HUDEP-2 (cell line): Measurements from ENCODE around the gene PMM2.
"Not testable (repeated sequence)": the region's sequence is repeated elsewhere in the genome, so short reads cannot be mapped to it uniquely, and the experiment has no call there.

Experiments used
- DNase-seq, 76 experiments: peaks; one replicate each; lab custom pipeline; 2025; ENCODE audit not compliant: unreplicated experiment in 76 of 76; lab: John Stamatoyannopoulos, UW

PMM2 gene

GRCh38 chr16:8816967-8817655 lies 19.5 kb downstream of the PMM2 start:
- no peak for DNase-seq

DNA sequence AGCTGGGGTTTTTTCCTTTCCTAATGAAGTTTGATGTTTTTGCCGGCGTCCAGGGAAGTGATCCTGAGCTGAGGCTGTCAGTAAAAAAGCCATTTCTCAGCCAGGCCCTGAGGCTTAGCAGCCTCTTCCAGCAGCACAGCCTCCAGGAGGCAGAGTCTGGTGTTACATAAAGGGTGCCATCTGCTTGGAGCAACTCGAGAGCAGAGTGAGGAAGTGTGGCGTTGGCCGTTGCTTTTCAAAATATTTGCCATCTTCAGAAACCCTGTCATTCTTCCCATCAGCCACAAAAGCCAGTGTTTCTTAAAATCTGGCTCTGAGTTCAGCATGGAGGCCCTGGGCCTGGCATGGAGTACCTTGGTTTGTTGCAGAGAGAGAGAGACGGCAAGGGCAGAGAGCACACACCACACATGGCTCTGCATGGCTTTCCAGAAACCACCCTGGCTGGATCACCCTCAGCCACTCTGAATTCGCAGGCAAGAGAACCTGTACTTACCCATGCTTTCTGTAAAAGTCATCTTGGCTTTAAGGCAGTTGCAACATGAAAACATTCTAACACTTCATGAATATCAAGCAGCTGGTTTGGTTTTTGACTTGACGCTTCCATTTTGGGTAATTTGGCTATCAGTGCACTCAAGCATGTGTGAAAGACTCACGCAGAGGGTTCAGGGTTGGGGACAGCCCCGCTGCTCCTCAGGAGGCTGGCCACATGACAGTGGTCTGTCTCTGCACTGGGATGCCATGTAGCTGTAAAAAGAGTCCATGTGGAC lies 21.0 kb downstream of the PMM2 start:
- DNase-seq = no peak

DNA sequence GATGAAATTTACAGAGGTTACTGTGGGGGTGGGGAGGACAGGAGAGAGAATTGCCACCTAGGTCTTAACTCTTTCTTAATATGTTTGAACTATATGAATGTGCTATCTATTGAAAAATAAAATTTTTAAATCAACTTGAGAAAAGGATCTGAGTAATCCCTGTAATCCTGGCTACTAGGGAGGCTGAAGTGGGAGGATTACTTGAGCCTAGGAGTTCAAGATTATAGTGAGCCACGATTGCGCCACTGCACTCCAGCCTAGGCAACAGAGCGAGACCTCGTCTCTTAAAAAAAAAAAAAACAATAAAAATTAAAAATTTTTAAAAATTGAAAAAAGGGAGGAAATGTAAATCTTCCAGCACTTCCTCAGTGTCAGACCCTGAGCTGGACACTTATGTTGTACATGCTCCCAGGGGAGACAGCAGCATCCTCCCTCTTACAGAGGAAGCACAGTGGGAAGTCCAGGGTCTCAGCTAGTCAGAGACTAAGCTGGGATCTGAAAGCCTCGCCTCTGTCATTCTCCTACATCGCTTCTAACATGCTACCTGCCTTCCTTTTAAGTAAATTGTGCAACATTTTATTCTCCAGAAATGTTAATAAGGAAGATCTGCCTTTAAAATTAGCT lies 21.9 kb downstream of the PMM2 start:
- DNase-seq = no peak

DNA sequence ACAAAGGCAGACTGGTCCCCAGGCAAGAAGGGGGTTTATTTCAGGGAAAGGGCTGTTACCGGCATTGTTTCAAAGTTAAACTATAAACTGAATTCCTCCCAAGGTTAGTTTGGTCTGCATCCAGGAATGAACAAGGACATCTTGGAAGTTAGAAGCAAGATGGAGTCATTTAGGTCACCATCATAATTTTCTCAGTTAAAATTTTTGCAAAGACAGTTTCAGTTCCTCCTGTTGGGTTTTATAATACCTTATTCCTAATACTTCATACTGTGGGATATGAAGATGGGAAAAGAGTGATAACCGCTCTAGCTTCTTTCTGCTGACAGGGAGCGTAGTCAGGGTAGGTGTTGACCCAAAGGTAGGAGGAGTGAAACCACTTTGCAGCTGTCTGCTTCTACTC lies 24.8 kb downstream of the PMM2 start:
- no peak for DNase-seq

DNA sequence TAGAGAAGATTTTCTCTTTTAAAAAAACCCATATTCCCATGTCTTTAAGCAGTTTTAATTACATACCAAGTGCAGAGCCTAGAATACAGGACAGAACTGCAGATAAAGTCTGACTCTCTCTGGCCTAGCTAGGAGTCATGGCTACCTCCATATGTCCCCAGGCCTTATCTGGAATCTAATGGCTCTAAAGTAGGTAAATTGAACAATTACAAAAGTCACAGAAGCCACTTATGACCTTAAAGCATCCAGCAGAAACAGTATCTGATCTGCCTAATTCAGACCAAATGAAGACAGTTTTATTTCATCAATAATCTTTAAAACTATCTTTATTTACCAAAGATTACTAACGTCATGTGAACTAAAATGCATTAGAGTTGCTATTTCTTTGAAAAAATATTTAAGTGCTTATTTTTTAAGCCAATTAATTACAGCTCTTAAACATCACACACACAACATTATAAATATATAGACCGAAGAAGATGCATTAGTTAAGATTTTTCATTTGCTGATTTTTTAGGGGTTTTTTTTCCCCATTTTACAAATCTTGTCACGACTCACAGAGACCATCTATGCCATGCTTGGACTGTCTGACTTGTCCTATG lies 28.7 kb downstream of the PMM2 start:
- no peak for DNase-seq

- no peak for DNase-seq
Measured at GRCh38 chr16:8828541-8829165, 31.0 kb downstream of the PMM2 start.

DNA sequence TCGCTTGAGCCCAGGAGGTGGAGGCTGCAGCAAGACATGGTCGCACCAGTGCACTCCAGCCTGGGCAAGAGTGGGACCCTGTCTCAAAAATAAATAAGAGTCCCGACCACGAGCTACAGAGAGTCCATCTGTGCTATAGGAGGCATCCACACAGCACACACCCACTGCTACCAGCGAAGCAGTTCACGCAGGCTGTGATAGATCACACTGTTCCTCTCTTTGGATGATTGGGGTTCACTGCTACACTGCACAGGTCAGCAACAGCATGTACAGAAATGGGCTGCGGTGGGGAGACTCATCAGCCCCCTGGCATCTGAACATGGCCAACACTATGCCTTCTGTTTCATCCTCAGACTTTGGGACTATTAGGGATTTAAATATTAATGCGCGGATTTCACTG lies 33.8 kb downstream of the PMM2 start:
- no peak for DNase-seq

DNA sequence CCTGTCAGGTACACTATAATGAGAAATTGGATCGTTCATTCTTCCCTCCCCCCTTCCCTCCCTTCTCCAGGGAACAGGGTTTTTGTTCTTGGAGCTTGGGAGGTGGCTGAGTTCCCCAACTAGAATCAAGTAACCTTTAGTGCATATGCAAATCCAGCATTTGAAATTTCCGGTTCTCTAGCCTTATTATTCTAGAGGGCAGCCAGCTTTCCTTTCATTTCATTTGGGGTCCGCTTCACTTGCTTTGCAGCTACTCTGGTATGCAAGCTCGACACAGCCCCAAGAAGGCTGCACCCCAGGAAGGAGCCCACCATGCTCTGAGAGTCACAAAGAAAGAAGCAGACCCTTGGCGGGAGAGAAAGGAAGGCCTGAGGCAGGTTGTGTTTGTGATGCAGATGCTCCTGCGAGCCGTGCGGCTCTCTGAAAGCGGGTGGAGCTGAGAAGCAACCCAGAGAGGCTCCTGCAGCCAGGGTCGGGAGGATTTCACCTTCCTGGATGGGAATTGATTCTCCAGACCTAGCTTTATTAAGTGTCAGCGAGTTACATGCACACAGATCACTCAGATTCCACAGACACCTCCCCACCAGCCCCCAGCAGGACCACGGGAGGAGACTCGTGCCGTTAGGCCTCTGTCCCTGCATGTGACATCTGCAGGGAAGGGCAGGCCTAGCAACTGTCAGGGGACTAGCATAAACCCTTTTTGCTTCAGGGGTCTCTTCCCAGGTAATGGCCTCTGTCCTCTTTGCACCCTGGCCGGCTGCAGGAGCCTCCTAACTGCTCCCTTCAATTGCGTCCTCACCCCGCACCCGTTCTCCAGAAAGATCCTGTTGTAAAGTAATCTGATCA lies 34.5 kb downstream of the PMM2 start:
- DNase-seq = no peak

- no peak for DNase-seq
Measured at GRCh38 chr16:8832717-8833105, 35.1 kb downstream of the PMM2 start.

DNA sequence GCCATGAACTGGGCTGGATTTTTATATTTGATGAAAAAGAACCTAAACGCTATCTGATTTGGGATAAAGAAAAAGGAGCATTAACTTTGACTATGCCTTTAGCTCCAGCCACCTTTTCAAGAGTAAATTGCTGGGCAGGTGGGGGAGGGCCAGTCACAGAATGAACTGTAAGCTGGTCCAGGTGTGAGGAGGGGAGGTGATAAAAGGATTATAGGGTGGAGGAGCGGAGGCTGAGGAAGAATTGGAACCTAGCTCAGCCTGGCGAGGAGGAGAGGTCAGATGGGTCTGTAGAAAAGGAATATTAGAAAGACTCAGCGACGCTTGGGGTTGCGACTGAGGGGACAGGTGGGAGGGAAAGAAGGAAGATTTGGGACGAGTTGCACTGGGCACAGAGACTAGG lies 39.2 kb downstream of the PMM2 start:
- not testable (repeated sequence) for DNase-seq

GRCh38 chr16:8837594-8837993 lies 40.0 kb downstream of the PMM2 start:
- not testable (repeated sequence) for DNase-seq

DNA sequence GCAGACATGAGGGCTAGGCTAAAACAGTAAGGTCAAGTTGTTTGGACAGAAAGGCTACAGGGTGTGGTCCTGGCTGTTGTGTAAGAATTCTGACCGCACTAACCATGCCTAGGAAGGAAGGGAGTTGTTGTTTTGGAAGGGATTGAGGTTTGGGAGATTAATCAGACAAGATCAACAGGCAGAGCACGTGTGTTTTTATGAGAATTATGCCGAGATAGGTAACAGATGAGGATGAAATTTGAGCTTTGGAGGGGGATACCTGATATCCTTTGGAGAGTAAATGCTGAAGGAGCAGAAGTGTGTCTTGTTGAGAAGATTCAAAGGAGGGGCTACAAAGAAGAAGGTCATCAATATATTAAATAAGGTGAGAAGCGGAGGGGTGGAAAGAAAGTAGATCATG lies 44.4 kb downstream of the PMM2 start:
- DNase-seq = not testable (repeated sequence)

DNA sequence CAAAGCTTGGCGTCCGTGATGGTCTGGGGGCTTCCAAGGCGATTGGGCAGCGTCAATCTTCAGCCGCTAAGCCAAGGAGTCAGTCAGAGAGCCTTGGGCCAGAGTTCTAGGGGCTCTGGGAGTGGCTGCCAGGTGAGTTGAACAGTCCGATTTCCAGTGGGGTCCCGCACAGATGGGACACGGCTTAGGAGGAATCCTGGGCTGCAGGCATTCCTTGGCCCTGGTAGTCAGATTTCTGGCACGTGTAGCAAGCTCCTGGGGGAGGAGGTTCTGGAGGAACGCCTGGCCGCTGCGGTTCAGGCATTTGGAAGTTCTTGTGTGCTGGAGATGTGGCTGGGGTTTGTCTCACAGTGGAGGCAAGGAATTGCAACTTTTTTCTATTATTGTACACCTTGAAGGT lies 45.7 kb downstream of the PMM2 start:
- not testable (repeated sequence) for DNase-seq

- DNase-seq = no peak
Measured at GRCh38 chr16:8845699-8846298, 48.2 kb downstream of the PMM2 start.

- no peak for DNase-seq
Measured at GRCh38 chr16:8846401-8846932, 48.8 kb downstream of the PMM2 start.

DNA sequence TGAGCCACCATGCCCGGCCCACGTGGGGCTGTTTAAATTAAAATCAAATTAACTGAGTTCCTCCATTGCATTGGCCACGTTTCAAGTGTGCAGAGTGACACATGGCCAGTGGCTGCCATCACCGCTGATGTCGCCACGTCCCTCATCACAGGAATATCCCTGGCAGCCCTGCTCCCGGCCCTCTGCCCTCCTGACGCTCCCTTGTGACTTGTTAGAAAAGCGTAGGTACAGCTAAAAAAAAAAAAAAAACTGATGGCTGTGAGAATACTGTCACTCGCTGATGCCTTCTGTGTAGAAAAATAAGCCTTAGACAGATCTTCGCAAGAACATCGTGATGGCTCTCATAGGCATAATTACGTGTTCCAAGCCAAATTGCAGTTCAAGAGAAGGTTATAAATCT lies 49.5 kb downstream of the PMM2 start:
- no peak for DNase-seq

DNA sequence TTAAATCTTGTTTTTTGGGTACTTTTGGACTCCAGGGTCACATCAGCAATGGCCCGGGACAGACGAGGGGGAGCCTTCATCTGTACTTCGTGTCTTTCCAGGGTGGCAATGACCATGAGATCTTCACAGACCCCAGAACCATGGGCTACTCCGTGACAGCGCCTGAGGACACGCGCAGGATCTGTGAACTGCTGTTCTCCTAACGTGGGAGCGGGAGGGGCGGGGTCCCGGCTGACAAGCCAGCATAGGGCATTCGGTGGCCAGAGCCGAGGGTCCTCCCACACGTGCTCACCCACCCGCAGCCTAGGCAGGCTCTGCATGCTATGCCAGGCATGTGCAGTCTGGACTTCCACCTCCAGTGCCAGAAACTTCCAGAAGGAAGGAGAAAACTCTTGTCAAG lies 50.0 kb downstream of the PMM2 start:
- no peak for DNase-seq

DNA sequence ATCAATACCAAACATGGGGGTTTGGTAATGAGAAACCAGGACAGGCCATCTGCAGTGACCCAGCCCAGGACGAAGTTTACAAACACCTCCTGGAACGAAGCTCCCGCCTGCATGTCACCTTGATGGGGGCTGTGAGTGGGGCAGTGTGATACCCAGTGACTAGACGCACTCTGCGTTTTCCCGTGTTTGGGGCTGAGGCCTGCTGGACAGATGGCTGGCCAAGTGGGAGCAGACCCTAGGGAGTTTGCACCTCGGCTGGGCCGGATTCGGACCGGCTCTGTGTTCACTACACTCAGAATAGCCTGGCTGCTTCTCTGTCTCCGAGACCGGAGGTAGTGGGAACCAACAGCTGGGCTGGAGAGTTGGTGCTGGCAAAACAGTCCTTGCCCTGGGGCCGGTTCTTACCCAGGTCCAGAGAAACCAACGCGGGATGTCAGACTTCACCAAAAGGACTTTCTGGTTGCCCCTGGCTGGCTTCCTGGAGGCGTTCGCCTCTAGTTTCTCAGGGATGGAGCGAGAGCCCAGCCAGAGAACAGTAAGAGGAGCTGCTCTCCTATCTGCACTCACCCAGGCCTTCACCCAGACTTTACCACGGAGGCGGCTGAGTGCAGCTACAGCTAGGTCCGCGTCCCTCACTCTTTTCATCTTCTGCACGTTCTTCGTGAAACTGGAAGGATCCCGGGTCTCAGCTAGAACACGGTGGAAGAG lies 50.7 kb downstream of the PMM2 start:
- no peak for DNase-seq

GRCh38 chr16:8848939-8849391 lies 51.3 kb downstream of the PMM2 start:
- DNase-seq = no peak
